Ishikawa (cell line): ENCODE data around the gene F11R.

Source experiments
- TCF12 ChIP-seq: IDR thresholded peaks from 2 replicates; pipeline ENCODE4 v1.6.1; 2012; ENCODE audit warnings: low read depth
- TEAD4 ChIP-seq: IDR thresholded peaks from 2 replicates; pipeline ENCODE4 v1.6.1; 2012

- TF ChIP-seq TCF12 (no peak), TEAD4 (no peak)
Measured at GRCh38 chr1:160949881-160950280, 71.1 kb downstream of the F11R start.
